PC-9 (cell line): ENCODE results near the gene LMCD1. TPM values are rescaled to one million over a fixed set of nuclear protein-coding genes. Genes with fewer than 3 reads are reported as not detected.

Experiments
- BruUV-seq: library from RNA; stranded (reverse); fragments of 400-500 nt; replicated peaks from 2 replicates; lab custom pipeline; 2021; lab: Mats Ljungman, UMichigan
- CTCF ChIA-PET: fragments of 300-600 bp; sonication (Branson Sonifier 250); formaldehyde crosslinking; loops from one replicate; lab custom pipeline; 2022; ENCODE audit warnings: antibody characterized with exemption; lab: Charles Lee
- POLR2A ChIA-PET: fragments of 300-600 bp; sonication (Branson Sonifier 250); formaldehyde crosslinking; loops from one replicate; lab custom pipeline; 2022; ENCODE audit warnings: antibody characterized with exemption; ENCODE audit not compliant: unreplicated experiment; lab: Charles Lee
- DNase-seq, 2 experiments: peaks; one replicate each; pipeline versions ENCODE4 v3.0.0 to v3.0.0-alpha.2; 2015 to 2022; ENCODE audit warnings: mixed read lengths in 1 of 2
- H2AFZ ChIP-seq: fragments of 200-600 bp; sonication (generic); 2 replicates; pipeline ENCODE4 v1.8.1; 2017; ENCODE audit warnings: antibody characterized with exemption
- H3F3A ChIP-seq: fragments of 200-600 bp; sonication (generic); 2 replicates; pipeline ENCODE4 v1.8.1; 2017; ENCODE audit warnings: antibody characterized with exemption, mild to moderate bottlenecking, low read depth; ENCODE audit not compliant: insufficient read depth
- H3K27ac ChIP-seq: fragments of 200-600 bp; sonication (generic); 2 replicates; pipeline ENCODE4 v1.6.1; 2016; ENCODE audit warnings: mixed run types
- H3K27me3 ChIP-seq: fragments of 200-600 bp; sonication (generic); 2 replicates; pipeline ENCODE4 v1.6.1; 2016; ENCODE audit warnings: low read depth, mixed run types; ENCODE audit not compliant: insufficient read depth
- H3K36me3 ChIP-seq: fragments of 200-600 bp; sonication (generic); 2 replicates; pipeline ENCODE4 v1.6.1; 2016; ENCODE audit warnings: low read depth, mixed run types
- H3K4me1 ChIP-seq: fragments of 200-600 bp; sonication (generic); replicated peaks from 2 replicates; pipeline ENCODE4 v1.6.1; 2016; ENCODE audit warnings: mixed run types; ENCODE audit not compliant: insufficient read depth
- H3K4me2 ChIP-seq: fragments of 200-600 bp; sonication (generic); 2 replicates; pipeline ENCODE4 v1.6.1; 2017; ENCODE audit warnings: mixed run types
- H3K4me3 ChIP-seq: fragments of 200-600 bp; sonication (generic); 2 replicates; pipeline ENCODE4 v1.6.1; 2016; ENCODE audit warnings: mixed run types
- H3K79me2 ChIP-seq: fragments of 200-600 bp; sonication (generic); 2 replicates; pipeline ENCODE4 v1.6.1; 2017; ENCODE audit warnings: low read depth, mixed run types
- H3K9me2 ChIP-seq: fragments of 200-600 bp; sonication (generic); 2 replicates; pipeline ENCODE4 v1.8.1; 2017; ENCODE audit warnings: mild to moderate bottlenecking; ENCODE audit not compliant: insufficient read depth
- H3K9me3 ChIP-seq: fragments of 200-600 bp; sonication (generic); 2 replicates; pipeline ENCODE4 v1.8.1; 2016; ENCODE audit warnings: low read depth; ENCODE audit not compliant: insufficient read depth
- H4K20me1 ChIP-seq: fragments of 200-600 bp; sonication (generic); 2 replicates; pipeline ENCODE4 v1.8.1; 2017; ENCODE audit not compliant: insufficient read depth
- CTCF ChIP-seq: fragments of 200-600 bp; sonication (generic); conservative IDR thresholded peaks from 2 replicates; pipeline ENCODE4 v1.6.1; 2017; ENCODE audit warnings: mixed run types, antibody characterized with exemption, mild to moderate bottlenecking, moderate library complexity
- EZH2 ChIP-seq: fragments of 200-600 bp; sonication (generic); IDR thresholded peaks from 2 replicates; pipeline ENCODE4 v1.8.0; 2017; ENCODE audit warnings: antibody characterized with exemption, low read depth
- intact Hi-C: fragments of 100-400 bp; cut with micrococcal nuclease; formaldehyde crosslinking; loops from one replicate; pipeline ENCODE4 v1.10.0; 2022; ENCODE audit not compliant: unreplicated experiment
- total RNA-seq: library from RNA; stranded (reverse); gene quantifications from 2 replicates; pipeline ENCODE4 v1.2.3, GENCODE V29; 2021

The LMCD1 gene
- total RNA-seq, 1 experiment from 2014 or later: 10.3 TPM

- H3K27me3 ChIP-seq: no peaks in the 10 kb centered on the region
- H3K36me3 ChIP-seq: no peaks in the 10 kb centered on the region
- no peak for TF ChIP-seq CTCF
- no peak for TF ChIP-seq EZH2
- no peak overlapping the region for H2AFZ ChIP-seq
- ChIA-PET POLR2A (no interaction called here), CTCF (no interaction called here)
- H3K4me2 ChIP-seq: no peak overlapping the region
- intact Hi-C loops: no loop called here
- H3K4me3 ChIP-seq: no peak overlapping the region
- BruUV-seq: no TSS peak
- no peak overlapping the region for H3K27ac ChIP-seq
- no peak for DNase-seq
- no peaks in the 10 kb centered on the region for H3K9me2 ChIP-seq
- no peaks in the 10 kb centered on the region for H3F3A ChIP-seq
- H4K20me1 ChIP-seq: no peaks in the 10 kb centered on the region
- peaks cover 8% of the 10 kb centered on the region; the same call in 1 of the 2 replicates for H3K4me1 ChIP-seq
- no peaks in the 10 kb centered on the region for H3K79me2 ChIP-seq
- no peaks in the 10 kb centered on the region for H3K9me3 ChIP-seq
Observed at GRCh38 chr3:8565376-8565775, 63.8 kb downstream of the LMCD1 start.

GRCh38 chr3:8567784-8568575, 66.4 kb downstream of the LMCD1 start:
- H2AFZ ChIP-seq: no peak overlapping the region
- POLR2A ChIA-PET: interaction anchor here (0.7 kb wide), 1 partner anchor 280 kb away, joined by 7 read pairs; no protein-coding TSS in a partner anchor

GRCh38 chr3:8571256-8571655, 69.6 kb downstream of the LMCD1 start:
- H3K79me2 ChIP-seq: no peaks in the 10 kb centered on the region
- CTCF ChIA-PET: no interaction called here
- peaks cover 10% of the 10 kb centered on the region for H3K4me1 ChIP-seq
- H2AFZ ChIP-seq: no peak overlapping the region
- no peaks in the 10 kb centered on the region for H3K27me3 ChIP-seq
- H3K9me3 ChIP-seq: no peaks in the 10 kb centered on the region
- no peak overlapping the region for H3K4me2 ChIP-seq
- no peak overlapping the region for H3K4me3 ChIP-seq
- DNase-seq: no peak
- no peak overlapping the region for H3K27ac ChIP-seq
- POLR2A ChIA-PET: interaction anchor here (0.8 kb wide), 1 partner anchor 1179 kb away, joined by 7 read pairs; no protein-coding TSS in a partner anchor
- no peak for TF ChIP-seq EZH2
- intact Hi-C loops: no loop called here
- H3K36me3 ChIP-seq: no peaks in the 10 kb centered on the region
- no peaks in the 10 kb centered on the region for H4K20me1 ChIP-seq
- no peaks in the 10 kb centered on the region for H3F3A ChIP-seq
- no peaks in the 10 kb centered on the region for H3K9me2 ChIP-seq
- BruUV-seq: no TSS peak

More at GRCh38 chr3:8567784-8568575, 66.4 kb downstream of the LMCD1 start:
- intact Hi-C loops: no loop called here
- no peaks in the 10 kb centered on the region for H4K20me1 ChIP-seq
- no peaks in the 10 kb centered on the region for H3K79me2 ChIP-seq
- H3K9me3 ChIP-seq: no peaks in the 10 kb centered on the region
- no peaks in the 10 kb centered on the region for H3K9me2 ChIP-seq
- H3K4me3 ChIP-seq: no peak overlapping the region
- no peak overlapping the region for H3K27ac ChIP-seq
- H3K4me2 ChIP-seq: no peak overlapping the region
- CTCF ChIA-PET: no interaction called here
- no peaks in the 10 kb centered on the region for H3K27me3 ChIP-seq
- peaks cover 8% of the 10 kb centered on the region; the same call in 1 of the 2 replicates for H3K4me1 ChIP-seq
- H3F3A ChIP-seq: no peaks in the 10 kb centered on the region
- H3K36me3 ChIP-seq: no peaks in the 10 kb centered on the region
- BruUV-seq: no TSS peak
- DNase-seq: no peak
- TF ChIP-seq CTCF (no peak), EZH2 (no peak)
